HEK293 (cell line): ENCODE results near the gene NLRP6.

Experiments
- AEBP2 ChIP-seq: fragments of 450-650 bp; formaldehyde crosslinking; IDR thresholded peaks from 2 replicates; pipeline ENCODE4 v1.5.1; 2016; ENCODE audit warnings: missing biosample characterization, missing genetic modification characterization, borderline replicate concordance
- ATF2 ChIP-seq: fragments of 450-650 bp; formaldehyde crosslinking; IDR thresholded peaks from 2 replicates; pipeline ENCODE4 v1.5.1; 2016; ENCODE audit warnings: missing biosample characterization, missing genetic modification characterization, low read depth
- BCL11A ChIP-seq: fragments of 450-650 bp; formaldehyde crosslinking; IDR thresholded peaks from 2 replicates; pipeline ENCODE4 v1.5.1; 2016; ENCODE audit warnings: low read depth, missing biosample characterization, missing genetic modification characterization
- BCL6B ChIP-seq: fragments of 450-650 bp; formaldehyde crosslinking; IDR thresholded peaks from 2 replicates; pipeline ENCODE4 v1.5.1; 2017; ENCODE audit warnings: missing biosample characterization, missing genetic modification characterization
- KLF17 ChIP-seq: fragments of 450-650 bp; formaldehyde crosslinking; IDR thresholded peaks from 2 replicates; pipeline ENCODE4 v1.5.1; 2016; ENCODE audit warnings: missing biosample characterization, missing genetic modification characterization
- KLF8 ChIP-seq: fragments of 450-650 bp; formaldehyde crosslinking; IDR thresholded peaks from 2 replicates; pipeline ENCODE4 v1.5.1; 2016; ENCODE audit warnings: missing biosample characterization, missing genetic modification characterization
- OSR2 ChIP-seq: fragments of 450-650 bp; formaldehyde crosslinking; IDR thresholded peaks from 2 replicates; pipeline ENCODE4 v1.5.1; 2016; ENCODE audit warnings: missing biosample characterization, missing genetic modification characterization
- PRDM4 ChIP-seq: fragments of 450-650 bp; formaldehyde crosslinking; IDR thresholded peaks from 2 replicates; pipeline ENCODE4 v1.5.1; 2017; ENCODE audit warnings: missing biosample characterization, missing genetic modification characterization
- ZBTB8A ChIP-seq: fragments of 450-650 bp; formaldehyde crosslinking; IDR thresholded peaks from 2 replicates; pipeline ENCODE4 v1.5.1; 2016; ENCODE audit warnings: missing biosample characterization, missing genetic modification characterization
- ZFP3 ChIP-seq: fragments of 450-650 bp; formaldehyde crosslinking; IDR thresholded peaks from 2 replicates; pipeline ENCODE4 v1.5.1; 2016; ENCODE audit warnings: low read depth, missing biosample characterization, missing genetic modification characterization
- ZNF112 ChIP-seq: fragments of 450-650 bp; formaldehyde crosslinking; IDR thresholded peaks from 2 replicates; pipeline ENCODE4 v1.5.0; 2017; ENCODE audit warnings: missing biosample characterization, missing genetic modification characterization
- ZNF174 ChIP-seq: fragments of 450-650 bp; formaldehyde crosslinking; IDR thresholded peaks from 2 replicates; pipeline ENCODE4 v1.5.0; 2017; ENCODE audit warnings: missing biosample characterization, mild to moderate bottlenecking, missing genetic modification characterization
- ZNF202 ChIP-seq: fragments of 450-650 bp; formaldehyde crosslinking; IDR thresholded peaks from 2 replicates; pipeline ENCODE4 v1.5.1; 2016; ENCODE audit warnings: missing biosample characterization, missing genetic modification characterization, borderline replicate concordance
- ZNF280C ChIP-seq: fragments of 450-650 bp; formaldehyde crosslinking; IDR thresholded peaks from 2 replicates; pipeline ENCODE4 v1.5.1; 2016; ENCODE audit warnings: missing biosample characterization, missing genetic modification characterization
- ZNF362 ChIP-seq: fragments of 450-650 bp; formaldehyde crosslinking; IDR thresholded peaks from 2 replicates; pipeline ENCODE4 v1.5.1; 2016; ENCODE audit warnings: missing biosample characterization, missing genetic modification characterization
- ZNF394 ChIP-seq: fragments of 450-650 bp; formaldehyde crosslinking; IDR thresholded peaks from 2 replicates; pipeline ENCODE4 v1.5.1; 2016; ENCODE audit warnings: missing biosample characterization, missing genetic modification characterization, mild to moderate bottlenecking, moderate library complexity, borderline replicate concordance
- ZNF426 ChIP-seq: fragments of 450-650 bp; formaldehyde crosslinking; IDR thresholded peaks from 2 replicates; pipeline ENCODE4 v1.5.1; 2017; ENCODE audit warnings: missing biosample characterization, missing genetic modification characterization, mild to moderate bottlenecking, inconsistent platforms, moderate library complexity
- ZNF544 ChIP-seq: fragments of 450-650 bp; formaldehyde crosslinking; IDR thresholded peaks from 2 replicates; pipeline ENCODE4 v1.5.0; 2017; ENCODE audit warnings: missing biosample characterization, missing genetic modification characterization
- ZNF555 ChIP-seq: fragments of 450-650 bp; formaldehyde crosslinking; conservative IDR thresholded peaks from 2 replicates; pipeline ENCODE4 v1.5.1; 2017; ENCODE audit warnings: missing biosample characterization, mild to moderate bottlenecking, missing genetic modification characterization, inconsistent platforms
- ZNF600 ChIP-seq: fragments of 450-650 bp; formaldehyde crosslinking; IDR thresholded peaks from 2 replicates; pipeline ENCODE4 v1.5.1; 2016; ENCODE audit warnings: missing biosample characterization, missing genetic modification characterization
- ZNF610 ChIP-seq: fragments of 450-650 bp; formaldehyde crosslinking; IDR thresholded peaks from 2 replicates; pipeline ENCODE4 v1.5.1; 2016; ENCODE audit warnings: missing biosample characterization, missing genetic modification characterization, borderline replicate concordance
- ZNF626 ChIP-seq: fragments of 450-650 bp; sonication (Bioruptor Pico); formaldehyde crosslinking; IDR thresholded peaks from 2 replicates; pipeline ENCODE4 v1.5.1; 2018; ENCODE audit warnings: missing biosample characterization, missing genetic modification characterization, inconsistent platforms
- ZNF76 ChIP-seq: fragments of 450-650 bp; formaldehyde crosslinking; IDR thresholded peaks from 2 replicates; pipeline ENCODE4; 2016; ENCODE audit warnings: low read depth, missing biosample characterization, missing genetic modification characterization, borderline replicate concordance
- ZNF843 ChIP-seq: fragments of 450-650 bp; formaldehyde crosslinking; IDR thresholded peaks from 2 replicates; pipeline ENCODE4 v1.5.1; 2016; ENCODE audit warnings: missing biosample characterization, missing genetic modification characterization

NLRP6 gene

GRCh38 chr11:235997-236773 lies 42.0 kb upstream of the NLRP6 start, which contains the start of gene SIRT3 (continued):
- TF ChIP-seq ZNF394 (tag by site-specific recombination) (no peak), KLF17 (tag by site-specific recombination) (no peak), ZNF600 (tag by site-specific recombination) (no peak; the same call in 1 of the 2 replicates), ZNF174 (tag by site-specific recombination) (no peak), ZNF544 (tag by site-specific recombination) (no peak), ZNF112 (no peak), ZNF555 (no peak), ZNF280C (tag by site-specific recombination) (no peak), ATF2 (tag by site-specific recombination) (no peak), ZNF426 (tag by site-specific recombination) (no peak), BCL11A (tag by site-specific recombination) (no peak), ZNF626 (tag by site-specific recombination) (no peak), AEBP2 (tag by site-specific recombination) (no peak), ZNF610 (tag by site-specific recombination) (no peak), ZNF362 (tag by site-specific recombination) (no peak), ZNF76 (tag by site-specific recombination) (peak; percentile 31; the same call in 1 of the 2 replicates), PRDM4 (tag by site-specific recombination) (no peak), ZNF202 (tag by site-specific recombination) (no peak), OSR2 (tag by site-specific recombination) (no peak), KLF8 (tag by site-specific recombination) (peak; percentile 29; the same call in 1 of the 2 replicates), ZNF843 (no peak), ZBTB8A (tag by site-specific recombination) (no peak), ZFP3 (tag by site-specific recombination) (no peak), BCL6B (no peak)
